ENCODE measurements around the gene TBC1D2B. TPM values are rescaled to one million over a fixed set of nuclear protein-coding genes. Genes with fewer than 3 reads are reported as not detected.

TBC1D2B gene
- total RNA-seq, 2 experiments from 2014 or later = 49.3 to 52.0 TPM

- H3K27ac Mint-ChIP-seq = no peak overlapping the region
- H3K4me1 Mint-ChIP-seq = no peaks in the 10 kb centered on the region
- no peak overlapping the region for H3K4me3 Mint-ChIP-seq
- DNase-seq (no peak), ATAC-seq (no peak)
- ChIA-PET POLR2A (no interaction called here), CTCF (interaction anchor here (0.7 to 1.6 kb wide), 4 partner anchors 12 to 127 kb away, joined by 3 to 7 read pairs (median 5); no protein-coding TSS in a partner anchor)
- no peaks in the 10 kb centered on the region for H3K27me3 Mint-ChIP-seq
- H3K36me3 Mint-ChIP-seq (ENCODE audit: low read depth) = no peaks in the 10 kb centered on the region
- no peaks in the 10 kb centered on the region for H3K9me3 Mint-ChIP-seq (ENCODE audit: low read depth)
- intact Hi-C loops (cut with DNase I, micrococcal nuclease) = no loop called here
Observed at GRCh38 chr15:78093242-78094020, 15.9 kb upstream of the TBC1D2B start.

- CTCF ChIA-PET = interaction anchor here (1.4 to 1.6 kb wide), 2 partner anchors 13 to 16 kb away, joined by 4 to 6 read pairs; no protein-coding TSS in a partner anchor
- no peak within 1 kb of the TSS for H3K4me3 Mint-ChIP-seq
- no peaks in the 10 kb centered on the region for H3K27me3 Mint-ChIP-seq
- no peaks in the 10 kb centered on the region for H3K4me1 Mint-ChIP-seq
- DNase-seq (no peak), ATAC-seq (no peak)
- no peaks in the 10 kb centered on the region for H3K36me3 Mint-ChIP-seq (ENCODE audit: low read depth)
- POLR2A ChIA-PET = no interaction called here
- H3K27ac Mint-ChIP-seq = no peak within 1 kb of the TSS
- no peaks in the 10 kb centered on the region for H3K9me3 Mint-ChIP-seq (ENCODE audit: low read depth)
- intact Hi-C loops (cut with DNase I, micrococcal nuclease) = no loop called here
Observed at GRCh38 chr15:78092261-78093041, 14.9 kb upstream of the TBC1D2B start, which contains the start of gene SH2D7. Gene SH2D7 (plus strand): TSS chr15:78092561. CDS start chr15:78092585, 24 bp downstream.

DNA sequence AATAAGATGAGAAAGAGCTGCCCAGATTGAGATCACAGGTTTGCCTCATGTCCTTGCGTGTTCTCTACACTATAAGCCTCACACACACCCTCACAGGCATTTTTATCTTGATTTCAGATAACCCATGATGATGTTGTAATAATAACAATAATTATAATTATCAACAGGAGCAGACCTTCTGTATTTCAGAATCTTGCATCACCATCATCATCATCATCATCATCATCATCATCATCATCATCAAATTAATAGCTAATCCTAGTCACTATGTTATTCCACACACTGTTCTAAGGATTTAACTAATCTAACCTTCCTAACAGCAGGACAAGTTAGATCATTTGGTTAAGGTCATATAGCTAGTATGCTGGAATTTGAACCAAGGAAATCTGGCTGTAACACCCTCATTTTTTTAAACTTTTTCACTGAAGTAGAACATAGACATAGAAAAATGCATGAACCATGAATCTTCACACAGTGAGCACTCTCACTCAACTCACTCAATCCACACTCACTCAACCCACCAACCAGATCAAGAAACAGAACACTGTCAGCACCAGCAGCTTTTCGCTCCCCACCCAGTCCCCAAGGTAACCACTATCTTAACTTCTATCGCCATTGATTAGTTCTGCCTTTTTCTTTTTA is 13.0 kb upstream of the TBC1D2B start:
- intact Hi-C loops (cut with DNase I, micrococcal nuclease) = no loop called here
- peaks cover 2% of the 10 kb centered on the region for H3K4me1 Mint-ChIP-seq
- DNase-seq = no peak
- H3K27me3 Mint-ChIP-seq = no peaks in the 10 kb centered on the region
- no peaks in the 10 kb centered on the region for H3K36me3 Mint-ChIP-seq (ENCODE audit: low read depth)
- ChIA-PET CTCF (interaction anchor here (0.8 to 2.3 kb wide), 4 partner anchors 17 to 38 kb away, joined by 3 to 10 read pairs (median 3); no protein-coding TSS in a partner anchor), POLR2A (no interaction called here)
- no peak for ATAC-seq
- no peak overlapping the region for H3K4me3 Mint-ChIP-seq
- H3K9me3 Mint-ChIP-seq (ENCODE audit: low read depth) = no peaks in the 10 kb centered on the region
- H3K27ac Mint-ChIP-seq = no peak overlapping the region

GRCh38 chr15:78088773-78089080 is 11.2 kb upstream of the TBC1D2B start:
- CTCF ChIA-PET = interaction anchor here (0.6 to 1.2 kb wide), 4 partner anchors 16 to 408 kb away, joined by 3 to 4 read pairs (median 4); no protein-coding TSS in a partner anchor
- no peaks in the 10 kb centered on the region for H3K9me3 Mint-ChIP-seq (ENCODE audit: low read depth)
- H3K27ac Mint-ChIP-seq = peak overlapping the region; percentile 17
- H3K4me1 Mint-ChIP-seq = peaks cover 4% of the 10 kb centered on the region
- H3K4me3 Mint-ChIP-seq = no peak overlapping the region
- POLR2A ChIA-PET = no interaction called here
- no peaks in the 10 kb centered on the region for H3K27me3 Mint-ChIP-seq
- DNase-seq (no peak), ATAC-seq (no peak)
- no peaks in the 10 kb centered on the region for H3K36me3 Mint-ChIP-seq (ENCODE audit: low read depth)
- intact Hi-C loops (cut with DNase I, micrococcal nuclease) = no loop called here

GRCh38 chr15:78087951-78088772 is 10.7 kb upstream of the TBC1D2B start:
- Mint-ChIP-seq H3K27me3 (no peaks in the 10 kb centered on the region), H3K27ac (peak overlapping the region; percentile 17), H3K36me3 (ENCODE audit: low read depth) (no peaks in the 10 kb centered on the region), H3K4me3 (no peak overlapping the region), H3K9me3 (ENCODE audit: low read depth) (no peaks in the 10 kb centered on the region), H3K4me1 (peaks cover 4% of the 10 kb centered on the region)
- DNase-seq = no peak
- ChIA-PET POLR2A (no interaction called here), CTCF (interaction anchor here (0.6 to 1.2 kb wide), 4 partner anchors 16 to 409 kb away, joined by 3 to 4 read pairs (median 4); no protein-coding TSS in a partner anchor)
- ATAC-seq = no peak
- intact Hi-C loops (cut with DNase I, micrococcal nuclease) = no loop called here

- no peak for ATAC-seq
- CTCF ChIA-PET = interaction anchor here (1.2 kb wide), 1 partner anchor 22 kb away, joined by 3 read pairs; no protein-coding TSS in a partner anchor
Observed at GRCh38 chr15:78085928-78086327, 8.4 kb upstream of the TBC1D2B start.

GRCh38 chr15:78084449-78084750 is 6.9 kb upstream of the TBC1D2B start:
- DNase-seq (no peak), ATAC-seq (no peak)
- no peaks in the 10 kb centered on the region for H3K36me3 Mint-ChIP-seq (ENCODE audit: low read depth)
- peak overlapping the region; percentile 17 for H3K27ac Mint-ChIP-seq
- H3K4me3 Mint-ChIP-seq = no peak overlapping the region
- POLR2A ChIA-PET = no interaction called here
- CTCF ChIA-PET = interaction anchor here (0.7 to 1.8 kb wide), 2 partner anchors 26 to 322 kb away, joined by 3 to 5 read pairs; no protein-coding TSS in a partner anchor
- H3K27me3 Mint-ChIP-seq = no peaks in the 10 kb centered on the region
- H3K4me1 Mint-ChIP-seq = peaks cover 10% of the 10 kb centered on the region
- intact Hi-C loops (cut with DNase I, micrococcal nuclease) = no loop called here
- no peaks in the 10 kb centered on the region for H3K9me3 Mint-ChIP-seq (ENCODE audit: low read depth)

More at GRCh38 chr15:78085928-78086327, 8.4 kb upstream of the TBC1D2B start:
- DNase-seq = no peak
- H3K27ac Mint-ChIP-seq = peak overlapping the region; percentile 37
- no peaks in the 10 kb centered on the region for H3K27me3 Mint-ChIP-seq
- H3K36me3 Mint-ChIP-seq (ENCODE audit: low read depth) = no peaks in the 10 kb centered on the region
- H3K4me3 Mint-ChIP-seq = no peak overlapping the region
- POLR2A ChIA-PET = interaction anchor here (0.5 kb wide), 1 partner anchor 63 kb away, joined by 7 read pairs; the partner anchor contains the start of gene IDH3A
- peaks cover 10% of the 10 kb centered on the region for H3K4me1 Mint-ChIP-seq
- H3K9me3 Mint-ChIP-seq (ENCODE audit: low read depth) = no peaks in the 10 kb centered on the region
- intact Hi-C loops (cut with DNase I, micrococcal nuclease) = no loop called here

DNA sequence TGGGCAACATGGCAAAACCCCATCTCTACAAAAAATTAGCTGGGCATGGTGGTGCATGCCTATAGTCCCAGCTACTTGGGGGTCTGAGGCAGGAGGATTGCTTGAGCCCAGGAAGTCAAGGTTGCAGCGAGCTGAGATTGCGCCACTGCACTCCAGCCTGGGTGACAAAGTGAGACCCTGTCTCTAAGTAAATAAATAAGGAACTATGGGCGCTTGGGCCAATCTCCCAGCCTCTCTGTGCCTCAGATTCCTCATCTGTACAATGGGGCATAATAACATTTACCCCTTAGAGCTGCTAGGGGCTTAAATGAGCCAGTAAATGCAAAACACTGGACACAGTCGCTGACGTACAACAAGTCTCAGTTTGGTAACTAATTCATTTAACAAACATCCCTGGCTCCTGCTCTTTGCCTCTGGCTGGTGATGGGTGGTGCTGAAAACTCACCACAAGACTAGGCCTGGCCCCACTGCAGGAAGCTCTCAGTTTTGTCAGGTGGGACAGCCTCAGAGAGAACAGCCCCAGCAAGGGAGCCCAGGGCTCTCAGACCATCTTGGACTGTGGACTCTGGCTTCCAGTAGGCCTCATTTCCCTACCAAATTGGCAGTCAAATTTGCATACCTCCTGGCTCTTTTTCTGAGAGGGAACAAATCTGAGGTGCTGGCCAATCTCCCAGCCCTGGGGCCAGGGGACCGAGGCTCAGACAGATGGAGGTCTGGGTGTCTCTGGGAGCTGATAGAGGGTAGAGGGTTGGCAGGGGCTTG is 6.4 kb upstream of the TBC1D2B start:
- H3K36me3 Mint-ChIP-seq (ENCODE audit: low read depth) = no peaks in the 10 kb centered on the region
- H3K4me1 Mint-ChIP-seq = peaks cover 12% of the 10 kb centered on the region
- no peak overlapping the region for H3K27ac Mint-ChIP-seq
- H3K4me3 Mint-ChIP-seq = no peak overlapping the region
- no peak for DNase-seq
- ChIA-PET CTCF (interaction anchor here (0.6 to 1.8 kb wide), 3 partner anchors 26 to 323 kb away, joined by 3 to 5 read pairs (median 3); no protein-coding TSS in a partner anchor), POLR2A (no interaction called here)
- ATAC-seq = no peak
- intact Hi-C loops (cut with DNase I, micrococcal nuclease) = no loop called here
- H3K9me3 Mint-ChIP-seq (ENCODE audit: low read depth) = no peaks in the 10 kb centered on the region
- H3K27me3 Mint-ChIP-seq = no peaks in the 10 kb centered on the region

- Mint-ChIP-seq H3K27me3 (no peaks in the 10 kb centered on the region), H3K36me3 (ENCODE audit: low read depth) (no peaks in the 10 kb centered on the region), H3K9me3 (ENCODE audit: low read depth) (no peaks in the 10 kb centered on the region), H3K27ac (no peak overlapping the region), H3K4me3 (no peak overlapping the region), H3K4me1 (peaks cover 15% of the 10 kb centered on the region)
- ATAC-seq (no peak), DNase-seq (no peak)
- POLR2A ChIA-PET = no interaction called here
- intact Hi-C loops (cut with DNase I, micrococcal nuclease) = no loop called here
- CTCF ChIA-PET = interaction anchor here (0.6 to 1.8 kb wide), 3 partner anchors 27 to 117 kb away, joined by 3 to 5 read pairs (median 4); no protein-coding TSS in a partner anchor
Observed at GRCh38 chr15:78083186-78083585, 5.7 kb upstream of the TBC1D2B start.

DNA sequence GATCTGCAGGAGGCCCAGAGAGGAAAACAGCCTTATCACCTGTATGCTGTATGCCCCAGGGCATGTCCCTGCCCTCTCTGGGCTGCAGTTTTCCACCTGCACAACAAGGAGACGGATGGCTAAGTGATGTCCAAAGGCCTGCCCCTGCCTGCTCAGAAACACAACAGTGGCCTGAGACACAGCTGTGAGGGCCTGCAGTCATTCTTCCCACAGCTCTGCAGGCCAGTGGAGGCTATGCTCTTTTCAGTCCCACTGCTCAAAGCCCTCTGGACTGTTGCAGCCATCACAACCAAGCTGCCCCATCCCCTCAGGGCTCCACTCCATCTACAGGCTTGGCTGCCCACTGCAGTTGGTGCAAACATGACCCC is 5.2 kb upstream of the TBC1D2B start:
- CTCF ChIA-PET = interaction anchor here (0.9 to 1.8 kb wide), 2 partner anchors 28 to 116 kb away, joined by 4 to 5 read pairs; no protein-coding TSS in a partner anchor
- Mint-ChIP-seq H3K4me3 (no peak overlapping the region), H3K27me3 (no peaks in the 10 kb centered on the region), H3K4me1 (peaks cover 17% of the 10 kb centered on the region), H3K9me3 (ENCODE audit: low read depth) (no peaks in the 10 kb centered on the region), H3K36me3 (ENCODE audit: low read depth) (no peaks in the 10 kb centered on the region), H3K27ac (no peak overlapping the region)
- no peak for DNase-seq
- POLR2A ChIA-PET = no interaction called here
- ATAC-seq = no peak
- intact Hi-C loops (cut with DNase I, micrococcal nuclease) = no loop called here
